GM19468 (cell line): ENCODE data around the gene SLC35G6.

ENCODE experiments used
- ATAC-seq: cut with Tn5 transposase; IDR thresholded peaks from one replicate; pipeline ENCODE4 v1.9.1; 2021; ENCODE audit warnings: mild to moderate bottlenecking, moderate library complexity, moderate number of reproducible peaks; ENCODE audit not compliant: unreplicated experiment; ENCODE audit errors: extremely low read depth

The SLC35G6 gene

DNA sequence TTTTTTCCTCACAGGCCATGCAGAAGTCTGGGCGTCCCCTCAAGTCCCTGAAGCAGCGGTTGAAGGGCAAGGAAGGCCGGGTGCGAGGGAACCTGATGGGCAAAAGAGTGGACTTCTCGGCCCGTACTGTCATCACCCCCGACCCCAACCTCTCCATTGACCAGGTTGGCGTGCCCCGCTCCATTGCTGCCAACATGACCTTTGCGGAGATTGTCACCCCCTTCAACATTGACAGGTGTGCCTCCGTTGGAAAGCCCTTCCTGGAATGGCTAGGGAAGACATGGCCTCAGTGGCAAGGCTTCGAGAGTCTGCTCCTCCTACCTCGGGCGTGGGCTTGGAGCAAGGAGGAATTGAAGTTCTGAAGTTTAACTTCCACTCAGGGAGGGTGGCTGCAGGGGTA lies 16.4 kb downstream of the SLC35G6 start:
- no peak for ATAC-seq

DNA sequence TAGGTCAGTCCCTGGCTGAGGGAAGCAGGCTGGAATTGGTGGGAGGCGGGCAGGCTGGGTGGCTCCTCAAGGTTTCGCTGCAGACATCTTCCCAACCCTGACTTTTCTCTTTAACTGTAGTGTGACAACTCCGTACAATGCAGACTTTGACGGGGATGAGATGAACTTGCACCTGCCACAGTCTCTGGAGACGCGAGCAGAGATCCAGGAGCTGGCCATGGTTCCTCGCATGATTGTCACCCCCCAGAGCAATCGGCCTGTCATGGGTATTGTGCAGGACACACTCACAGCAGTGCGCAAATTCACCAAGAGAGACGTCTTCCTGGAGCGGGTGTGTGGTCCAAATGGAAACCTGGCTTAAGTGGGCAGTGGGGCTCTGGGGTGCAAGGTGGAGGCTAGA lies 17.9 kb downstream of the SLC35G6 start:
- no peak for ATAC-seq

DNA sequence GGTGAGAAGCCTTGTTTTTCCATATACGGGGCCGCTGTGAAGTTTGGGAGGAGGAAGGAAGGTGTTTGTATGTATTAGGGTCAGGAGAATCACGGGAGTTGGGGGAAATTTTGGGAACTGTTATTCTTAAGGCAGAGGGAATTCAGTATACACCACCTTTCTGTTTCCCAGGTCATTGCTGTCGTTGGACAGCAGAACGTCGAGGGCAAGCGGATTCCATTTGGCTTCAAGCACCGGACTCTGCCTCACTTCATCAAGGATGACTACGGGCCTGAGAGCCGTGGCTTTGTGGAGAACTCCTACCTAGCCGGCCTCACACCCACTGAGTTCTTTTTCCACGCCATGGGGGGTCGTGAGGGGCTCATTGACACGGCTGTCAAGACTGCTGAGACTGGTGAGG lies 20.5 kb downstream of the SLC35G6 start:
- ATAC-seq = no peak

DNA sequence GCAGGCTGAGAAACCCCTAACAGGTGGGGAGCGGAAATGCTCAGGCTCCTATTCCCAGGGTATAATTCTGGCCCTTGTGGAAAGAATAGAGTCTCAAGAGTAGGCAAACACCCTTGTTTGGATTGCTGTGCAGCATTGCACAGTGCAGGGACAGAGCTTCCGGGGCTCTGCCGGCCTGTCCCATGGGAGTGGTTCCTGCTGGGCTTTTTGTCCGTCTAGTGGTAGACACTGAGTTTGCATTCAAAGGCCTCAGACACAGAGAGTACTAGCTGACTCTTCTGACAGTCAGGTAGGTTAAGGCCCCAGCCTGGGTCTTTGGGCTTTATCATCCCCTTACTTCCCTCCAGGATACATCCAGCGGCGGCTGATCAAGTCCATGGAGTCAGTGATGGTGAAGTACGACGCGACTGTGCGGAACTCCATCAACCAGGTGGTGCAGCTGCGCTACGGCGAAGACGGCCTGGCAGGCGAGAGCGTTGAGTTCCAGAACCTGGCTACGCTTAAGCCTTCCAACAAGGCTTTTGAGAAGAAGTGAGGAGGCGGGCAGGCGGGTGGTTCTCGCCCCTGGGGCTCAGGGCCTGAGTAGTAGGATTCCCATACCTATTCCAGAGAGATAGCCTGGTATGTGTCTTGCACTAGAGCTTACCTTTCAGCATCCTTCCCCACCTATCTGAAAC lies 21.1 kb downstream of the SLC35G6 start:
- no peak for ATAC-seq

DNA sequence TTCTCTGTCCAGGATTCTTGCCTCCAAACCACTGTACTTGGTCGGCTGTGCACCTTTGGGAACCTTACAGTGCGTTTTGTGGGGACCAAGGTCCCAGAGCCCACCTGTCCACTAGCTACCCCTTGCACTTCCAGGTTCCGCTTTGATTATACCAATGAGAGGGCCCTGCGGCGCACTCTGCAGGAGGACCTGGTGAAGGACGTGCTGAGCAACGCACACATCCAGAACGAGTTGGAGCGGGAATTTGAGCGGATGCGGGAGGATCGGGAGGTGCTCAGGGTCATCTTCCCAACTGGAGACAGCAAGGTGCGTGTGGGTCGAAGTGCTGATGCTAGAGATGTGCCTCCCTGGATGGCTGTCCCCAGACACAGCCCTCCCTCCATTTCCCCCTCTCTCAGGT lies 21.7 kb downstream of the SLC35G6 start:
- ATAC-seq = no peak

DNA sequence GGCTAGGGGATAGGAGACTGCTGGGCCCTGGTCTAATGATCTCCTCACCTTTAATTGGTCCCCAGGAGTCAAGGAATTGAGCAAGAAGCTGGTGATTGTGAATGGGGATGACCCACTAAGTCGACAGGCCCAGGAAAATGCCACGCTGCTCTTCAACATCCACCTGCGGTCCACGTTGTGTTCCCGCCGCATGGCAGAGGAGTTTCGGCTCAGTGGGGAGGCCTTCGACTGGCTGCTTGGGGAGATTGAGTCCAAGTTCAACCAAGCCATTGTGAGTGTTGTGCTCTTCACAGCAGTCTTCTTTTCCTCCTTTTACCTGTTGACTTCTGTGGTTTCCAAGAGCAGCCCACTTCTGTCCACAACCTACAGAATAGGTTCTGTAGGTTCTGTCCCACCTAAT lies 22.3 kb downstream of the SLC35G6 start:
- no peak for ATAC-seq

DNA sequence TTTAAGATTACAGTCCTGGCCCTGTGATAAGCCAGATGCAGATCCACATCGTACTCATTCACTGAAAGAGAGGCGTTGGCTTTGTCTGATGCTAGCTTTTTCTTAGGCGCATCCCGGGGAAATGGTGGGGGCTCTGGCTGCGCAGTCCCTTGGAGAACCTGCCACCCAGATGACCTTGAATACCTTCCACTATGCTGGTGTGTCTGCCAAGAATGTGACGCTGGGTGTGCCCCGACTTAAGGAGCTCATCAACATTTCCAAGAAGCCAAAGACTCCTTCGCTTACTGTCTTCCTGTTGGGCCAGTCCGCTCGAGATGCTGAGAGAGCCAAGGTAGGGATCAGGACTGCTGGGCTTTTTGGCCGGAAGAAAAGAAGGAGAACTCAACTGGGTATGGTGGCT lies 26.9 kb downstream of the SLC35G6 start:
- no peak for ATAC-seq

DNA sequence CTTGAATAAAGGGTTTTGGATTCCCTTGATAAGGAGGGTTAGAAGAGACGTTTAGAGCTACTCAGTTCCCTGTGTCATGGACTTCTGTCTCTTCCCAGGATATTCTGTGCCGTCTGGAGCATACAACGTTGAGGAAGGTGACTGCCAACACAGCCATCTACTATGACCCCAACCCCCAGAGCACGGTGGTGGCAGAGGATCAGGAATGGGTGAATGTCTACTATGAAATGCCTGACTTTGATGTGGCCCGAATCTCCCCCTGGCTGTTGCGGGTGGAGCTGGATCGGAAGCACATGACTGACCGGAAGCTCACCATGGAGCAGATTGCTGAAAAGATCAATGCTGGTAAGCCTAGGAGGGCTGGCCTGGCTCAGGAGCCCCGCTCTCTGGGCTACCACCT lies 27.6 kb downstream of the SLC35G6 start:
- ATAC-seq = no peak

DNA sequence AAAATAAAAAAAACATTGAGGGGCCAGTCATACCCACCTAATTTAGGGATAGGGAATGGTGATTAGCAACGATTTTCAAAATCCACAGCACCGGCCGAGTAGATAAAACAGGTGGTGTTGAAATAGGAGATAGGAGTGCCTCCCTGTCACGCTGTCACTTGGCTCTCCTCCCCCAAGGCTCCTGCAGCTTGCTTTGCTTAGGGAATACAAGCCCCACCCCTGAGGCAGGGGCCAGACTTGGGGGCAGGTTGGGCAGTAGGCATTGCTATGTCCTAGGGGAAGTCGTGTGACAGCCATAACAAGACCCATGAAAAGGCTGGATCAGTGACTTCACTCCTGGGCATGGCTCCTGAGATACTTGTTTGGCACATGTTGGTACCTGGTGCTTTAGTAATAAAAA lies 28.7 kb downstream of the SLC35G6 start:
- ATAC-seq = no peak

DNA sequence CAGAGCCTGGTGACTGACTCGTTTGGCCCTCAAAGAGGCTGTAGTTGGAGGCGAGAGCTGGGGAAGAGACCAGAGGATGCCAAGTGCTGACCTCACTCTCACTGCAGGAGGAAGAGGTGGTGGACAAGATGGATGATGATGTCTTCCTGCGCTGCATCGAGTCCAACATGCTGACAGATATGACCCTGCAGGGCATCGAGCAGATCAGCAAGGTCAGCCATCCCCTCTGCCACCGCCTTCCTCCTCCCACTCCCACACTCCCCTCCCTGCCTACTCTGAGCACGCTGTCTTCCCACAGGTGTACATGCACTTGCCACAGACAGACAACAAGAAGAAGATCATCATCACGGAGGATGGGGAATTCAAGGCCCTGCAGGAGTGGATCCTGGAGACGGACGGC lies 29.9 kb downstream of the SLC35G6 start:
- no peak for ATAC-seq

DNA sequence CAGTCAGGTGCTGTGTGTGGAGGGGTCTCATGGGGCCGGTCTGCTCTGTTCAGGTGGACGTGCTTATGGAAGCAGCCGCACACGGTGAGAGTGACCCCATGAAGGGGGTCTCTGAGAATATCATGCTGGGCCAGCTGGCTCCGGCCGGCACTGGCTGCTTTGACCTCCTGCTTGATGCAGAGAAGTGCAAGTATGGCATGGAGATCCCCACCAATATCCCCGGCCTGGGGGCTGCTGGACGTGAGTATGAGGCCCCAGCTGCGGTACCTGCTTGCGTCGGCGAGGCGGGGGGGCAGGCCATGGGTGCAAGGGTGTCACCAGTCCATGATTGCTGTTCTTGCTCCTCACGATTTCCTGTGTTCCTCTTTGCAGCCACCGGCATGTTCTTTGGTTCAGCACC lies 30.9 kb downstream of the SLC35G6 start:
- ATAC-seq = no peak

DNA sequence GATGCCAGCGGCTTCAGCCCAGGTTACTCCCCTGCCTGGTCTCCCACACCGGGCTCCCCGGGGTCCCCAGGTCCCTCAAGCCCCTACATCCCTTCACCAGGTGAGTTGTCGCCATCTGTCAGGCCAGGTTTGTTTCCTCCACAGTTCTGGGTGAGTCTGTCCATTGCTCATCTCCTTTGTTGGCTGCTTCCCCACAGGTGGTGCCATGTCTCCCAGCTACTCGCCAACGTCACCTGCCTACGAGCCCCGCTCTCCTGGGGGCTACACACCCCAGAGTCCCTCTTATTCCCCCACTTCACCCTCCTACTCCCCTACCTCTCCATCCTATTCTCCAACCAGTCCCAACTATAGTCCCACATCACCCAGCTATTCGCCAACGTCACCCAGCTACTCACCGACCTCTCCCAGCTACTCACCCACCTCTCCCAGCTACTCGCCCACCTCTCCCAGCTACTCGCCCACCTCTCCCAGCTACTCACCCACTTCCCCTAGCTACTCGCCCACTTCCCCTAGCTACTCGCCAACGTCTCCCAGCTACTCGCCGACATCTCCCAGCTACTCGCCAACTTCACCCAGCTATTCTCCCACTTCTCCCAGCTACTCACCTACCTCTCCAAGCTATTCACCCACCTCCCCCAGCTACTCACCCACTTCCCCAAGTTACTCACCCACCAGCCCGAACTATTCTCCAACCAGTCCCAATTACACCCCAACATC lies 31.7 kb downstream of the SLC35G6 start:
- ATAC-seq = no peak

DNA sequence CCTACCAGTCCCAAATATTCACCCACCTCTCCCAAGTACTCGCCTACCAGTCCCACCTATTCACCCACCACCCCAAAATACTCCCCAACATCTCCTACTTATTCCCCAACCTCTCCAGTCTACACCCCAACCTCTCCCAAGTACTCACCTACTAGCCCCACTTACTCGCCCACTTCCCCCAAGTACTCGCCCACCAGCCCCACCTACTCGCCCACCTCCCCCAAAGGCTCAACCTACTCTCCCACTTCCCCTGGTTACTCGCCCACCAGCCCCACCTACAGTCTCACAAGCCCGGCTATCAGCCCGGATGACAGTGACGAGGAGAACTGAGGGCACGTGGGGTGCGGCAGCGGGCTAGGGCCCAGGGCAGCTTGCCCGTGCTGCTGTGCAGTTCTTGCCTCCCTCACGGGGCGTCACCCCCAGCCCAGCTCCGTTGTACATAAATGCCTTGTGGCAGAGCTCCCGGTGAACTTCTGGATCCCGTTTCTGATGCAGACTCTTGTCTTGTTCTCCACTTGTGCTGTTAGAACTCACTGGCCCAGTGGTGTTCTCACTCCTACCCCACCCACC lies 32.7 kb downstream of the SLC35G6 start:
- ATAC-seq = no peak

DNA sequence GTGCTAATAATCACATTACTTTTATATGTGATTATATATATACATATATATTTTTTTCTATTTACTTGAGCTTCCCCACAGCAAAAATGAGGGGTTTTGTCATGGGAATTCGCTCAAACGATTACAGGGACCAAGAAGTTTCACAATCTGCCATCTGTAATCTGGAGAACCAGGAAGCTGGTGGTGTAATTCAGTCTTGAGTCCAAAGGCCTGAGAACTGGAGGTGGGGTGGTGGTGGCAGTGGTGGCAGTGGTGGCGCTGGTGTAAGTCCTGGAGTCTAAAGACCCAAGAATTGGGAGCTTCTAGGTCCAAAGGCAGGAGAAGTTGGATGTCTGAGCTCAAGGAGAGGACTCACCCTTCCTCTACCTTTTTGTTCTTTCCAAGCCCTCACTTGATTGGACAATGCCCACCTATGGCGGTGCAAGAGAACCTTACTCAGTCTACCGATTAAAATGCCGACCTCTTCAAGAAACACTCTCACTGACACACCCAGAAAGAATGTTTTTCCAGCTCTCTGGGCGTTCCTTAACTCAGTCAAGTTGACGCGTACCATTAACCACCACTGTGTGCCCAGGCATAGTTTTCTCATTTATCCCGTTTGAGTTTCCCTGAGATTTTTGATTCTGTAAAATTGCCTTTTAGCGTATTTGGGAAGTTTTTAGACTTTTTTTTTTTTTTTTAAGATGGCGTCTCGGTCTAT lies 34.8 kb downstream of the SLC35G6 start:
- ATAC-seq = no peak

DNA sequence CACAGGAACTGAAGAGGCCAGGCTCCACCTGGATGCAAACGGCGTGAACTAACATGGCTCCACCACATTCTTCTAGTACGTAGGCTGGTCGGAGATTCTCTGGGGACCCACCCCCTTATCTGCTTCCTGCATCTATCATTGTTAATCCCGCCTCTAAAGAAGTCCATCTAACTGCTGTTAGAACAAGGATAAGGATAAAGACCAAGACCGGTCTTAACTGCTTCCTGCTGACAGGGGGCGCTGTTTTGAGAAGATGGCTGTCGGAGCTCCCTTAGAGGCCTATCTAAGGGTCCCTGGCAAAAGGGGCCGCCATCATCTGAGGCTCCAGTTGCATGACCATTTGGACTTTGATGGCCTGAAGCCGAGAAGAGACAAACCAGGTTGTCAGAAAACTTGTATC lies 41.8 kb downstream of the SLC35G6 start:
- no peak for ATAC-seq

DNA sequence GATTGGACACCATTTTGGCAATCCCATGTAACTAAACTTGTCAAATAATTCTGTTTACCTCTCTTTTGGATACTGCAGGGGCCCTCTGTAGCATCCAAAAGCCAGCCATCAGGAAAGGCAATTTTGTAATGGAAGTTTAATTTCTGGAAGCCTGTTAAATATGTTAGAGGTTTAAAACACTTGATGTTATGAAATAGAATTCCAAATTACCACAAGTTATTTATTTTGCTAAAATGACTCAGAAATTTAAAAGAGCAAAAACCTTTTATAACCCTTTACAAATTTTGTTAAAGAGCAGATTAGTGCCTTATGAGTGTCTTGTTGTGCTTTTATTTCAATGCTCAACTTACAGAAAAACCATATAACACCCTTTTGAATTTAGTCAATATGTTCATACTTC lies 47.6 kb downstream of the SLC35G6 start:
- ATAC-seq = no peak

DNA sequence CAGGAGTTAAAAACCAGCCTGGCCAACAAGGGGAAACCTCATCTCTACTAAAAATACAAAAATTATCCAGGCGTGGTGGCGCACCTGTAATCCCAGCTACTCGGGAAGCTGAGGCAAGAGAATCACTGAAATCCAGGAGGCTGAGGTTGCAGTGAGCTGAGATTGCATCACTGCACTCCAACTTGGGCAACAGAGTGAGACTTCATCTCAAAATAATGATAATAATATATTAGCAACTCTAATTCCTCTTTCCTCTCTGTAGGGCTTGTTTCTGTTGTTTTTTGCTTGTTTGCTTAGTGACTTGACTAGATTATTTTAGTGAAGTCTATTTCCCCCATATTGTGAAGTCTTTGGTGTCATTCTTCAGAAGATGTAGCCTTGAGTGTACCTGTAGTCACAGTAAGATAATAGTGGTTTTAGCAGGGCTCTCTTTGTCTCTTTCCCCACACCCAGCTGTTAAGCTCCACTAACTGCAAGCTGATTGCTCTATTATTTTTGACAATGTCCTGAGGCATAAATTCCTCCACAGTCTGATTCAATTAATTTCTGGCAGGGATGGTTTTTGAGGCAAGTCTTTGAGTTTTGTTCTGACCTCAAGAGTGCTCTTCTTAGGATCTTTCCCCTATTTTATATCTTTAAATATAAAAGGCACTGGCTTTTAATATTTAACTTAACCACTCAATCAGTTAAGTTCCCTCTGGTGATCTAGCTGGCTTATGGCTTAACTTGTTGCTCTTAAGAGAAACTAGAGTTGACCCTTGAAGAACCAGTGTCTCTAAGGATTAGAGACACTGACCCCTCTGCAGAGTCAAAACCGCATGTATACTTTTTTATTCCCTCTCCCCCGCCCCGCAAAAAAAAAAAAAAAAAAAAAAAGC lies 49.0 kb downstream of the SLC35G6 start:
- no peak for ATAC-seq
